Thyroid gland (tissue), 4 donors: ENCODE measurements around the gene CCR2.

Experiments used
- CTCF ChIP-seq, 6 experiments: fragments of 200-600 bp in 3 of 6; fragments of 450-650 bp in 3 of 6; sonication (generic) in 3 of 6; IDR thresholded peaks; one replicate each; pipeline ENCODE4 v1.5.1; 2016 to 2019; ENCODE audit warnings: antibody characterized with exemption in 6 of 6, mild to moderate bottlenecking in 2 of 6, inconsistent platforms in 1 of 6, moderate library complexity in 1 of 6
- POLR2A ChIP-seq, 2 donors: fragments of 450-650 bp; IDR thresholded peaks; one replicate each; pipeline ENCODE4 v1.6.1; 2017; ENCODE audit warnings: antibody characterized with exemption in 2 of 2, mild to moderate bottlenecking in 2 of 2, moderate library complexity in 1 of 2

- no peak for TF ChIP-seq CTCF (IDR thresholded peaks at IDR 0.05)
- no peak for TF ChIP-seq POLR2A (IDR thresholded peaks at IDR 0.05)
These were observed 15.2 kb downstream of the CCR2 start for GRCh38 chr3:46369151-46369550.
